H7 (cell line): ENCODE data around the gene CDK11B. TPM values are rescaled to one million over a fixed set of nuclear protein-coding genes. Genes with fewer than 3 reads are reported as not detected.

ENCODE experiments used
- DNase-seq: peaks from one replicate; pipeline ENCODE4 v3.0.0; 2012
- H3K27me3 ChIP-seq: 2 replicates; pipeline ENCODE4 v1.6.0; 2011; ENCODE audit warnings: mild to moderate bottlenecking, low read length; ENCODE audit not compliant: control insufficient read depth, insufficient read depth
- H3K36me3 ChIP-seq: replicated peaks from 2 replicates; pipeline ENCODE4 v1.5.1; 2011; ENCODE audit warnings: low read length; ENCODE audit not compliant: control insufficient read depth, insufficient read depth
- H3K4me3 ChIP-seq: 2 replicates; pipeline ENCODE4 v1.5.1; 2011; ENCODE audit warnings: low read depth, mild to moderate bottlenecking, control low read depth, low read length, moderate library complexity; ENCODE audit not compliant: insufficient read depth
- total RNA-seq: library from RNA; depleted of rRNA; stranded (reverse); fragments of >200 nt; shearing (Covaris generic); gene quantifications from 2 replicates; pipeline ENCODE4 v1.2.3, GENCODE V29; 2014

Gene CDK11B
- total RNA-seq, 1 experiment from 2014 or later: 12.0 TPM

GRCh38 chr1:1628754-1629429, 29.9 kb downstream of the CDK11B start:
- DNase-seq: peak; percentile 88

DNA sequence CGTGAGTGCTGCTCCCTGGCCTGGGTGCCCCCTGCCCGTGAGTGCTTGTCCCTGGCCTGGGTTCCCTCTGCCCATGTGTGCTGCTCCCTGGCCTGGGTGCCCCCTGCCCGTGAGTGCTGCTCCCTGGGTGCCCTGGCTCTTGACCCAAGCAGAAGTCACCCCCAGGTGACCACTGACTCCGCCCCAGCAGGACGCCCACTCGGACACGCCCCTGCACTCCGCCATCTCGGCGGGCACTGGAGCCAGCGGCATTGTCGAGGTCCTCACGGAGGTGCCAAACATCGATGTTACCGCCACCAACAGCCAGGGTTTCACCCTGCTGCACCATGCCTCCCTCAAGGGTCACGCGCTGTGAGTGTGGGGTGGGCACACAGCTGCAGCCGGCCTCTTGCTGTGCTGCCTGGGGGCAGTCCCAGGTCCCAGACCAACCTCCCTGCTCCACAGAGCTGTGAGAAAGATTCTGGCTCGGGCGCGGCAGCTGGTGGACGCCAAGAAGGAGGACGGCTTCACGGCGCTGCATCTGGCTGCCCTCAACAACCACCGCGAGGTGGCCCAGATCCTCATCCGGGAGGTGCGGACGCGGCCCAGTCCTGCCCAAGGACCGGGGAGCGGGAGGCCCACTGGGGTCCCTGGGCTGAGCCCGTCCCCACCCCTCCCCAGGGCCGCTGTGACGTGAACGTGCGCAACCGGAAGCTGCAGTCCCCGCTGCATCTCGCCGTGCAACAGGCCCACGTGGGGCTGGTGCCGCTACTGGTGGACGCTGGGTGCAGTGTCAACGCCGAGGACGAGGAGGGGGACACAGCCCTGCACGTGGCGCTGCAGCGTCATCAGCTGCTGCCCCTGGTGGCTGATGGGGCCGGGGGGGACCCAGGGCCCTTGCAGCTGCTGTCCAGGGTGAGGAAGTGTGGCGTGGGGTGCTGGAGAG, 30.7 kb downstream of the CDK11B start:
- peak; percentile 55 for DNase-seq
- H3K4me3 ChIP-seq: no peak overlapping the region
- peaks cover 21% of the 10 kb centered on the region for H3K27me3 ChIP-seq
- H3K36me3 ChIP-seq: no peaks in the 10 kb centered on the region

More at GRCh38 chr1:1628754-1629429, 29.9 kb downstream of the CDK11B start:
- H3K27me3 ChIP-seq: peaks cover 21% of the 10 kb centered on the region
- peak overlapping the region; percentile 33; the same call in 1 of the 2 replicates for H3K4me3 ChIP-seq
- H3K36me3 ChIP-seq: no peaks in the 10 kb centered on the region

GRCh38 chr1:1627261-1627828, 31.5 kb downstream of the CDK11B start:
- DNase-seq: peak; percentile 71
- H3K36me3 ChIP-seq: no peaks in the 10 kb centered on the region
- H3K4me3 ChIP-seq: no peak overlapping the region
- peaks cover 21% of the 10 kb centered on the region for H3K27me3 ChIP-seq

DNA sequence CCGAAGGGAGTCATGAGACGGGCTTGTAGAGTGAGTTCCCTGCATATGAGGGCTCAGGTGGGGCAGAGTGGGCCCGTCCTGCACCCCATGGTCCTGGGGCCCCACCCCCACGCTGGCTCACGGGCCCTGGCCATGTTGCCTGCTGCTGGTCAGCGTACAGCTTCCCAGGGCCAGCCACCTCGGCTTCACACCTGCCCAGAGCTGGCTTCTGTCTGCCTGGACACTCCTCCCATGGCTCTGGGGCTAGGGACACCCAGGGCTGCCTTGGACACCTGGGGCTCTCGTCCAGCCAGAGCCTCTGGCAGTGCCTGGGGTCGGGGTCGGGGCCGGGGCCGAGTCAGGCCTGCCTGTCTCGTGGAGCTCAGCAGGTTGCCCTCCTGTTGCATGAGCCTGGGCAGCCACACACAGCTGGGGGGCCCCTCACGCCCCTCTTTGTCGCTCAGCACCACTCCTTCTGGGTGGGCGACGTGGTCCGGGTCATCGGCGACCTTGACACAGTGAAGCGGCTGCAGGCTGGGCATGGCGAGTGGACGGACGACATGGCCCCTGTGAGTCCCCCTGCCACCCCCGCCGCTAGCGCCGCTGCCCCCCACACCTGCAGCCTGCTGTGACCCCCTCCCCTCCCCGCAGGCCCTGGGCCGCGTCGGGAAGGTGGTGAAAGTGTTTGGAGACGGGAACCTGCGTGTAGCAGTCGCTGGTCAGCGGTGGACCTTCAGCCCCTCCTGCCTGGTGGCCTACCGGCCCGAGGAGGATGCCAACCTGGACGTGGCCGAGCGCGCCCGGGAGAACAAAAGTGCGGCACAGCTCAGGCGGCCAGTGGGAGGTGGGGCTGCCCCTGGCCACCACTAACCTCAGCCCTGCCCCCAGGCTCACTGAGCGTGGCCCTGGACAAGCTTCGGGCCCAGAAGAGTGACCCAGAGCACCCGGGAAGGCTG, 32.3 kb downstream of the CDK11B start:
- peaks cover 13% of the 10 kb centered on the region for H3K27me3 ChIP-seq
- peak; percentile 52 for DNase-seq
- H3K36me3 ChIP-seq: no peaks in the 10 kb centered on the region
- H3K4me3 ChIP-seq: no peak overlapping the region

DNA sequence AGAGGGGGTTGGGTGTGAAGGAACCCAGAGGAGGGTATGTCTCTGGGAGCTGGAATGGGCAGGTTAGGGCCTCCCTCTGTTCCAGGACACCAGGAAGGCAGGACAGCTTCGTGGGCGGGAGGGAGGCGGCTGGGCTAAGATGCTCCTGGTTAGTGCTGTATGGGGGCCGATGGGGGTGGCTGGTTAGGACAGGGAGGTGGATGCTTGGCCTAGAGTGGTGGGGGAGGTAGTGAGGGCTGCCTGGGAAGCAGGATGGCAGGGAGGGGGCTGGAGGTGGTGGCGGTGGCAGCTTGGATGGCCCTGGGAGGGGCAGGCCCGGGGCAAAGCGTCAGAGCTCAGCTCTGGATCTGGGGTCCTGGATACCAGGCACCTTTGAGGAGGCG, 33.0 kb downstream of the CDK11B start:
- peaks cover 7% of the 10 kb centered on the region; the same call in 1 of the 2 replicates for H3K27me3 ChIP-seq
- no peak overlapping the region for H3K4me3 ChIP-seq
- H3K36me3 ChIP-seq: no peaks in the 10 kb centered on the region
- peak; percentile 57 for DNase-seq

- no peak for DNase-seq
- no peaks in the 10 kb centered on the region for H3K36me3 ChIP-seq
- H3K27me3 ChIP-seq: peaks cover 2% of the 10 kb centered on the region; the same call in 1 of the 2 replicates
- no peak overlapping the region for H3K4me3 ChIP-seq
Measured at GRCh38 chr1:1625404-1625775, 33.4 kb downstream of the CDK11B start.

- peak; percentile 76 for DNase-seq
- no peak overlapping the region for H3K4me3 ChIP-seq
- H3K27me3 ChIP-seq: no peaks in the 10 kb centered on the region
- no peaks in the 10 kb centered on the region for H3K36me3 ChIP-seq
Measured at GRCh38 chr1:1624443-1625403, 34.1 kb downstream of the CDK11B start.

GRCh38 chr1:1623631-1624442, 35.0 kb downstream of the CDK11B start:
- Histone ChIP-seq H3K27me3 (no peaks in the 10 kb centered on the region), H3K36me3 (no peaks in the 10 kb centered on the region), H3K4me3 (no peak overlapping the region)
- DNase-seq: no peak

GRCh38 chr1:1623181-1623630, 35.6 kb downstream of the CDK11B start:
- no peak for DNase-seq
- Histone ChIP-seq H3K36me3 (no peaks in the 10 kb centered on the region), H3K4me3 (no peak overlapping the region), H3K27me3 (no peaks in the 10 kb centered on the region)

DNA sequence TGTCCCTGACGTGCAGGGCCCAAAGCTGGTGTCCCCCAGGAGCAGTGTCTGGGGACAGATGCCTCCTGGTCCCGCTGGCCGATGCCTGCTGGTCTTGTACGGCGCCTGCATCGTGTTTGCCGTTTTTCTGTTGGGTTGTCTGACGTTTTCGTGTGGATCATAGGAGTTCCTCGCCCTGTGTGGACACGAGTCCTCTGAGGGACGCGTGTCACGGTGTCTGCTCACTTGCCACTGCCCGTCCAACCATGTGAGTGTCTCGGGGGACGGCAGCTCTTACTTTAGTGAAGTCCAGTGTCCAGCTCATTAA, 36.1 kb downstream of the CDK11B start:
- Histone ChIP-seq H3K36me3 (no peaks in the 10 kb centered on the region), H3K4me3 (no peak overlapping the region), H3K27me3 (no peaks in the 10 kb centered on the region)
- DNase-seq: no peak

DNA sequence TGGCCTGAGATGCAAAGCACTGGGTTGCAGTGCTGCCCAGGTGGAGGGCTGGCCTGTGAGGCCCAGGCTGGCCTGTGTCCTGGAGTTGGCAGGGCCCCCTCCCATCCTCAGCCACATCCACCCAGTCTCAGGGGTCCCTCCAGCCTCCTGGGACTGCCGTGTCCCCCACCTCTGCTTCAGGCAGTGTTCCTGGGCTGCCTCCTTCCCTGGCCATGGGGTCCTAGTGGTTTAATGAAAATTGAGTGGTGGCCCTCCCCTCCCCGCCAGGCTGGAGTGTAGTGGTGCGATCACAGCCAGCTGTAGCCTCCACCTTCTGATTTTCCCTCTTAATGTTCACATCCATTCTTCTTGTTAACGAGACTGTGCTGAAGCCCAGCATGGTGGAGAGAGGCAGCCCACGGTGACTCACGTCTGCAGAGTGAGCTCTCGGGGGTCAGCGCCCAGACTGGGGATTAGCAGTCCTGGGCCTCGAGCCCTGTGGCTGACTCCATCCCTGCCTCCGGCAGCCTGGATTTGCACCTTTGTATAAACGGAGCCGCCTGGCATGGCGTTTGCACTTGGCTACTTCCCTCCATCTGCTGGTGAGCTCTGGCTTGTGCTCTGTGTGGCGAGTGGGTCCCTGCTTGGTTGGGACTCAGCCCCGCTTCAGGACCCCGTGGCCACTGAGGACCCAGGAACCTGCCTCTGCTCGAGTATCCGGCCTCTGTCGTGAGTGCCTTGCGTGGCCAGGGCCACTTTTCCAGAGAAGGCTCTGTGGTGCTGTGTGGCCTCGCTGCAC, 36.6 kb downstream of the CDK11B start:
- H3K4me3 ChIP-seq: no peak overlapping the region
- DNase-seq: no peak
- no peaks in the 10 kb centered on the region for H3K27me3 ChIP-seq
- peaks cover 1% of the 10 kb centered on the region; the same call in 1 of the 2 replicates for H3K36me3 ChIP-seq
